Right atrium auricular region (tissue), 2 donors: ENCODE results near the gene C16orf78. TPM values are rescaled to one million over a fixed set of nuclear protein-coding genes. Genes with fewer than 3 reads are reported as not detected.
"Not testable (repeated sequence)": the region's sequence is repeated elsewhere in the genome, so short reads cannot be mapped to it uniquely, and the experiment has no call there.

Experiments
- DNase-seq: peaks from one replicate; pipeline ENCODE4 v3.0.0-alpha.2; 2019; ENCODE audit warnings: low spot score
- H3K27ac ChIP-seq, 2 donors: fragments of 200-600 bp; sonication (generic); 1 replicate in 1 of 2; 2 replicates in 1 of 2; pipeline ENCODE4 v1.5.1; 2016 to 2019
- H3K27me3 ChIP-seq, 2 donors: fragments of 200-600 bp; sonication (generic); one replicate each; pipeline versions ENCODE4 v1.5.1 to v1.6.0; 2017 to 2019
- H3K36me3 ChIP-seq: fragments of 200-600 bp; sonication (generic); one replicate; pipeline ENCODE4 v1.5.1; 2016
- H3K4me1 ChIP-seq, 2 donors: fragments of 200-600 bp; sonication (generic); one replicate each; pipeline versions ENCODE4 v1.5.1 to v1.6.0; 2017 to 2019
- H3K4me3 ChIP-seq, 2 donors: fragments of 200-600 bp; sonication (generic); 1 replicate in 1 of 2; 2 replicates in 1 of 2; pipeline ENCODE4 v1.5.1; 2017 to 2019; ENCODE audit warnings: mild to moderate bottlenecking in 1 of 2, moderate library complexity in 1 of 2
- H3K9me3 ChIP-seq, 2 donors: fragments of 200-600 bp; sonication (generic); one replicate each; pipeline ENCODE4 v1.5.1; 2019
- CTCF ChIP-seq, 2 donors: fragments of 200-600 bp; sonication (generic); IDR thresholded peaks; one replicate each; pipeline ENCODE4 v1.5.1; 2019; ENCODE audit warnings: antibody characterized with exemption in 2 of 2
- total RNA-seq, 2 donors: library from RNA; depleted of rRNA; stranded (reverse); fragments of >200 nt; gene quantifications; one replicate each; pipeline ENCODE4 v1.1.0, GENCODE V29; 2016

C16orf78 gene
- total RNA-seq, 2 donors from 2014 or later: not detected

GRCh38 chr16:49354101-49354500 is 19.5 kb upstream of the C16orf78 start:
- Histone ChIP-seq H3K4me1 (no peaks in the 10 kb centered on the region), H3K4me3 (no peak overlapping the region), H3K9me3 (no peaks in the 10 kb centered on the region), H3K27ac (no peak overlapping the region), H3K36me3 (no peaks in the 10 kb centered on the region), H3K27me3 (peaks cover 0 to 2% of the 10 kb centered on the region in 2 donors)
- no peak for TF ChIP-seq CTCF (IDR thresholded peaks at IDR 0.05)
- no peak for DNase-seq

DNA sequence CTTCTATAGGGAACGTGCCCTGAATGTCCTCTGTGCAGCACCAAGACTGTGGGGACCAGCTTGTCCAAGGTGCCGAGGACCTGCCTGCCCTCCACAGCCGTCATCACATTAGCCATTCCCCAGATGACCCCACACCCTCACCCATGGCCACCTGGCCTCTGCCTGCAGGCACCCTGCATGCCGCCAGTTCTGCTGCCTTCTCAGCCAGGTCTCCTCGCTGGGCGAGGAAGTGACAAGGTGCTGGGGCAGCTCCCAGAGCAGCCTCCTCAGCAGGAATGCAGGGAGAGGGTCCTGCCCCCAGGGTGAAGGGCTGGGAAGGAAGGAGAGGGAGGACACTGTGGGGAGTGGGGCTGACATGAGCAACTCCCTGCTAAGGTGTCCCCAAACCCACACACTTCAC is 18.6 kb upstream of the C16orf78 start:
- Histone ChIP-seq H3K36me3 (no peaks in the 10 kb centered on the region), H3K4me1 (no peaks in the 10 kb centered on the region), H3K9me3 (no peaks in the 10 kb centered on the region), H3K4me3 (no peak overlapping the region), H3K27ac (no peak overlapping the region), H3K27me3 (peaks cover 0 to 2% of the 10 kb centered on the region in 2 donors)
- no peak for TF ChIP-seq CTCF (IDR thresholded peaks at IDR 0.05)
- DNase-seq: no peak

DNA sequence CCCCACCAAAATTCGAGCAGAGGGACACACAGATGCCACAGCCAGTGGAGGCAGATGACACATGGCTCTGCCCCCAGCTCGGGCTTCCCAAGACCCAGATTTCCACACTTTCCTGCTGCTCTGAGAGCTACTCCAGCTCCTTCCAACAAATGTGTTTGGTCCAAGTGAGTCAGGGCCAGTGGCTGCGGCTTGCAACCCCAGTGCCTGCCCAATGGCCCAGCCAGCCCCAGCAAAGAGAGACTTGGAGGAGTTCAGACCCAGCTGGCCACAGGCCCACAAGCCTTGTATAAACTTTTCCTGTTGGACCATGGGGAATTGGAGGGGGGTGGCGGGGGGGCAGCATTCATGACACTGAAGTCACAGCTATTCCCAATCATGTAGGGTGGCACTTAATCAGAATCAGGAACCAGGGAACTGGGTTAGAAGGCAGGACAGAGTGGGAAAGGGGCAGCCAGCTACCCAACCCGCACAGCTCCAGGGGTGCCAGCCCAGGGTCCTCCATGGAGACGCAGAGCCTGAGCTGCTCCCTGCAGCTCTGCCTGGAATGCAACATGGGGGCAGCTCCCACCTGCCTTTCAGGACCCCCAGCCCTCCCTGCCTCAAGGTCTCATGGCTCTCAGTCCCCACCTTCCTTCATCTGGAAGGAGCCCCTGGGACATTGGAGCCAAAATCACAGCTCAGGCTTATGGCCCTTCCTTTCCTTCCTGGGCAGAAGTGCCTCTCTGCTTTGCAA is 17.5 kb upstream of the C16orf78 start:
- no peak for TF ChIP-seq CTCF (IDR thresholded peaks at IDR 0.05)
- Histone ChIP-seq H3K36me3 (no peaks in the 10 kb centered on the region), H3K27ac (no peak overlapping the region), H3K4me3 (no peak overlapping the region), H3K9me3 (no peaks in the 10 kb centered on the region), H3K4me1 (no peaks in the 10 kb centered on the region), H3K27me3 (no peaks in the 10 kb centered on the region)
- DNase-seq: peak; percentile 66

DNA sequence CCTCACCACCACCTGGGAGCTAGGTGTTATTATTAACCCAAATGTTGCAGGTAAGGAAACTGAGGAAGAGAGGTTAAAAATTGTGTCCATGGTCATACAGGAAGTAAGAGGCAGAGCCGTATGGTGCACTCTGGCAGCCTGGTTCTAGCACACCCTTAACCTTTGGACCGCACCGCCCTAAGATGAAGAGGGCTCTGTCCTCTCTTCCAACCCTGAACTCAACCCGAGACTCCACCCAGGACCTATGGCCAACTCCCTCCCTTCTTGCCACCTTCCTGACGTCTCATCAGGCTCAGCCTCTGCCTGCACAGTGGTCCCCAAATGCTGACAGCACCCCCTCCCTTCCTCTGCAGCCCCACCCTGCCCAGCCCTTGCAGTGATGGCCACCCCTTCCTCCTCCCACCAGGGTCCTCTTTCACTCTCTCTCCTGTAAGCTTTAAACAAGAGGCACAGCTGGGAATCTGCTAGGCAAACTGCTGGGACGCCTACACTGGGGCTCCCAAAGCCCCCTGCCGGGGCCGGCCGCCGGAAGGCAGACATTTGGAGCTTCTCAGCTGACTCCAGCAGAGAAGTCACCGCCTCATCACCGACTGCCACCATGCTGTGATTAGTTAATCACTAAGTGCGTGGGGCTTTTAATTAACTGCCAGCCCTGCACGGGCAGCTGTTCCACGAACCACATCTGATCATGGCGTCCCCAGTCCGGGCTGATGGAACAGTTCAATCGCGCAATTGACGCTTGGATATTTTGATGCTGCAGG is 16.7 kb upstream of the C16orf78 start:
- no peak for TF ChIP-seq CTCF (IDR thresholded peaks at IDR 0.05)
- Histone ChIP-seq H3K9me3 (no peaks in the 10 kb centered on the region), H3K4me3 (no peak overlapping the region), H3K27ac (no peak overlapping the region), H3K36me3 (no peaks in the 10 kb centered on the region), H3K27me3 (no peaks in the 10 kb centered on the region), H3K4me1 (no peaks in the 10 kb centered on the region)
- DNase-seq: no peak

DNA sequence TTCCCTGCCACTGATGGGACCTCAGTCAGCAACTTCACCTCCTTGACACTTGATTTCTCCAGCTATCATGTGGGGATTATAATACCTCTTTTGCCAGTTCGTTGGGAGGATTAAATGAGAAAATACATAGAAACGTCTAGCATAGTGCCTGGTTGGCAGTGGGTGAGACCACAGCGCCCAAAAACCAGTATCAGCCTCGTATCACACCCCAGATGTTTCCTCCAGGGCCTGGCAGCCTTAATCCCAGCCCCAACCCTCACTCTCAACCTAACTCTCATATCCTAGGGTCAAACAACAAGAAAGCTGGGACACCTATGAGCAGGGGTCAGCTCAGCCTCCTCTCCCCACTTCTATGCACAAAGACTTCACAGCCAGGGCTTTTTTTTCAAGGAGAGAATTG is 14.0 kb upstream of the C16orf78 start:
- no peak overlapping the region for H3K4me3 ChIP-seq
- H3K27me3 ChIP-seq: no peaks in the 10 kb centered on the region
- H3K27ac ChIP-seq: no peak overlapping the region
- no peak for DNase-seq
- no peaks in the 10 kb centered on the region for H3K4me1 ChIP-seq
- TF ChIP-seq CTCF (IDR thresholded peaks at IDR 0.05): no peak
- no peaks in the 10 kb centered on the region for H3K36me3 ChIP-seq
- H3K9me3 ChIP-seq: no peaks in the 10 kb centered on the region

GRCh38 chr16:49361731-49362130 is 11.9 kb upstream of the C16orf78 start:
- not testable (repeated sequence) for H3K36me3 ChIP-seq, H3K9me3 ChIP-seq, H3K4me1 ChIP-seq, DNase-seq, H3K4me3 ChIP-seq, H3K27me3 ChIP-seq, H3K27ac ChIP-seq
